ENCODE results near the gene PARP4. TPM values are rescaled to one million over a fixed set of nuclear protein-coding genes. Genes with fewer than 3 reads are reported as not detected.
"Not testable (repeated sequence)": the region's sequence is repeated elsewhere in the genome, so short reads cannot be mapped to it uniquely, and the experiment has no call there.

PARP4 gene
- total and polyA plus RNA-seq, 2 experiments from 2014 or later, result 12.9 to 32.9 TPM

GRCh38 chr13:24553892-24554291 is 41.3 kb upstream of the PARP4 start:
- H3F3A ChIP-seq (replicated peaks; ENCODE audit: low read depth); H3K4me3 ChIP-seq; H3K36me3 ChIP-seq (ENCODE audit: insufficient read depth); H3K79me2 ChIP-seq (replicated peaks; ENCODE audit: insufficient read depth); H2AFZ ChIP-seq; DNase-seq (ENCODE audit: low spot score); H3K4me2 ChIP-seq; H3K4me3 Mint-ChIP-seq; H3K27ac ChIP-seq (ENCODE audit: low read depth); H3K27ac Mint-ChIP-seq; H3K4me1 ChIP-seq (ENCODE audit: insufficient read depth); H3K9me2 ChIP-seq (ENCODE audit: insufficient read depth); ATAC-seq; H3K27me3 Mint-ChIP-seq (ENCODE audit: insufficient read depth, low read depth, poor library complexity); H3K27me3 ChIP-seq (ENCODE audit: insufficient read depth); H3K4me1 Mint-ChIP-seq; H4K20me1 ChIP-seq (replicated peaks; ENCODE audit: insufficient read depth): not testable (repeated sequence)
- Mint-ChIP-seq H3K36me3 (ENCODE audit: low read depth) (peaks cover 18% of the 10 kb centered on the region), H3K9me3 (peaks cover 34% of the 10 kb centered on the region)

GRCh38 chr13:24541476-24542352 is 29.1 kb upstream of the PARP4 start:
- not testable (repeated sequence) for H3K27ac ChIP-seq (ENCODE audit: low read depth); H3K27ac Mint-ChIP-seq; H3K36me3 ChIP-seq (ENCODE audit: insufficient read depth); H3K4me1 Mint-ChIP-seq; H3K4me1 ChIP-seq (ENCODE audit: insufficient read depth); H3K9me3 Mint-ChIP-seq; H3K36me3 Mint-ChIP-seq (ENCODE audit: low read depth); H3K79me2 ChIP-seq (replicated peaks; ENCODE audit: insufficient read depth); H3K9me2 ChIP-seq (ENCODE audit: insufficient read depth); H4K20me1 ChIP-seq (replicated peaks; ENCODE audit: insufficient read depth); H3F3A ChIP-seq (replicated peaks; ENCODE audit: low read depth)
- Histone ChIP-seq H2AFZ (peak overlapping the region; percentile 99), H3K27me3 (ENCODE audit: insufficient read depth) (peaks cover 24% of the 10 kb centered on the region), H3K4me2 (peak overlapping the region; percentile 89), H3K4me3 (peak overlapping the region; percentile 77)
- DNase-seq (ENCODE audit: low spot score) (peak; percentile 70), ATAC-seq (peak; percentile 71)
- TF ChIP-seq CREB1 (CRISPR knock-in tag; IDR thresholded peaks at IDR 0.05; ENCODE audit: low read depth), result 0 out of 2 replicates have a peak, but pooled peaks have one; percentile 24
- Mint-ChIP-seq H3K4me3 (peak overlapping the region; percentile 81), H3K27me3 (ENCODE audit: insufficient read depth, low read depth, poor library complexity) (peaks cover 29% of the 10 kb centered on the region)

GRCh38 chr13:24541127-24541475 is 28.5 kb upstream of the PARP4 start:
- TF ChIP-seq EZH2 (IDR thresholded peaks at IDR 0.05; ENCODE audit: low read depth, unreplicated experiment) (peak; percentile 7), POLR2AphosphoS5 (IDR thresholded peaks at IDR 0.05; ENCODE audit: low read depth) (no peak)
- H3K27me3 ChIP-seq (ENCODE audit: insufficient read depth), result peaks cover 24% of the 10 kb centered on the region
- Mint-ChIP-seq H3K27ac (no peak overlapping the region), H3K27me3 (ENCODE audit: insufficient read depth, low read depth, poor library complexity) (peaks cover 29% of the 10 kb centered on the region), H3K36me3 (ENCODE audit: low read depth) (peaks cover 3% of the 10 kb centered on the region; the same call in 1 of the 3 replicates), H3K4me3 (peak overlapping the region; percentile 81), H3K9me3 (peaks cover 7% of the 10 kb centered on the region), H3K4me1 (peaks cover 4% of the 10 kb centered on the region; the same call in 2 of the 3 replicates)
- peak overlapping the region; percentile 89 for H3K4me2 ChIP-seq
- no peak overlapping the region for H3K27ac ChIP-seq (ENCODE audit: low read depth)
- DNase-seq (ENCODE audit: low spot score) (no peak), ATAC-seq (peak; percentile 57)
- H3F3A ChIP-seq (replicated peaks; ENCODE audit: low read depth), result no peaks in the 10 kb centered on the region
- H4K20me1 ChIP-seq (replicated peaks; ENCODE audit: insufficient read depth), result no peaks in the 10 kb centered on the region
- H3K4me1 ChIP-seq (ENCODE audit: insufficient read depth), result no peaks in the 10 kb centered on the region; the same call in 1 of the 2 replicates
- peak overlapping the region; percentile 99 for H2AFZ ChIP-seq
- no peaks in the 10 kb centered on the region for H3K79me2 ChIP-seq (replicated peaks; ENCODE audit: insufficient read depth)
- peak overlapping the region; percentile 77 for H3K4me3 ChIP-seq
- no peaks in the 10 kb centered on the region for H3K36me3 ChIP-seq (ENCODE audit: insufficient read depth)
- no peaks in the 10 kb centered on the region for H3K9me2 ChIP-seq (ENCODE audit: insufficient read depth)
